K562 (cell line): ENCODE measurements around the gene MYOM1.

Source experiments
- BRCA1 ChIP-seq, 2 experiments: fragments of 450-650 bp in 1 of 2; sonication (generic) in 1 of 2; formaldehyde crosslinking in 1 of 2; IDR thresholded peaks; 2 replicates each; pipeline versions ENCODE4 v1.5.0 to v1.6.1; 2017 to 2020; ENCODE audit warnings: mild to moderate bottlenecking in 1 of 2, missing genetic modification reagents in 1 of 2
- CTCF ChIP-seq, 3 experiments: IDR thresholded peaks in 2 of 3; conservative IDR thresholded peaks in 1 of 3; 2 replicates each; pipeline ENCODE4 v1.5.1; 2011 to 2012; ENCODE audit warnings: low read length in 3 of 3, mild to moderate bottlenecking in 3 of 3, control low read depth in 2 of 3, improper control_type of control experiment in 1 of 3, inconsistent platforms in 1 of 3, low read depth in 1 of 3, mixed read lengths in 1 of 3, moderate library complexity in 1 of 3; ENCODE audit not compliant: insufficient read depth in 2 of 3
- MEF2A ChIP-seq: IDR thresholded peaks from 2 replicates; pipeline ENCODE4 v1.6.1; 2011; ENCODE audit warnings: low read depth, mild to moderate bottlenecking, low read length, moderate library complexity; ENCODE audit not compliant: control insufficient read depth
- NR2C2 ChIP-seq, 2 experiments: fragments of 200-800 bp in 1 of 2; sonication (Bioruptor generic) in 1 of 2; sonication (generic) in 1 of 2; formaldehyde crosslinking in 1 of 2; IDR thresholded peaks; 2 replicates each; pipeline versions ENCODE4 v1.6.1 to v1.8.0; 2016 to 2022; ENCODE audit warnings: mild to moderate bottlenecking in 1 of 2, missing compliant biosample characterization in 1 of 2, missing genetic modification characterization in 1 of 2, missing genetic modification reagents in 1 of 2
- RBM39 ChIP-seq: fragments of 200-400 bp; formaldehyde crosslinking; optimal IDR thresholded peaks from 2 replicates; pipeline ENCODE3; 2018; ENCODE audit warnings: low read depth, low read length
- RFX5 ChIP-seq: IDR thresholded peaks from 2 replicates; pipeline ENCODE4 v1.6.1; 2011; ENCODE audit warnings: low read depth, mild to moderate bottlenecking, improper control_type of control experiment, low read length
- SMAD2 ChIP-seq: fragments of 150-350 bp; IDR thresholded peaks from 2 replicates; pipeline ENCODE4 v1.6.1; 2014; ENCODE audit warnings: low read depth, mild to moderate bottlenecking, low read length
- ZNF133 ChIP-seq: fragments of 250-450 bp; sonication (Bioruptor Pico); IDR thresholded peaks from 2 replicates; pipeline ENCODE4 v1.4.0; 2020; ENCODE audit warnings: mild to moderate bottlenecking
- ZNF175 ChIP-seq: fragments of 200-800 bp; sonication (Bioruptor generic); IDR thresholded peaks from 2 replicates; pipeline ENCODE4 v1.6.1; 2016; ENCODE audit warnings: low read depth, mild to moderate bottlenecking, missing genetic modification characterization, missing compliant biosample characterization

GRCh38 chr18:3159830-3160229 is 59.9 kb downstream of the MYOM1 start:
- TF ChIP-seq ZNF175 (CRISPR knock-in tag) (no peak), CTCF (IDR thresholded peaks at IDR 0.05 in 2 of 3, conservative IDR thresholded peaks at IDR 0.05 in 1 of 3; ENCODE audit: insufficient read depth in 2 of 3, low read depth in 1 of 3, low read length in 3 of 3) (no peak), RFX5 (no peak), MEF2A (no peak), BRCA1 (IDR thresholded peaks at IDR 0.05) (no peak), BRCA1 (CRISPR knock-in tag; IDR thresholded peaks at IDR 0.05) (no peak), NR2C2 (CRISPR knock-in tag; IDR thresholded peaks at IDR 0.05) (no peak), NR2C2 (tag; IDR thresholded peaks at IDR 0.05) (no peak), SMAD2 (no peak), ZNF133 (CRISPR knock-in tag) (no peak), RBM39 (no peak)
